Mesothelial cell of epicardium (in vitro differentiated cells): ENCODE results near the gene NFIX. TPM values are rescaled to one million over a fixed set of nuclear protein-coding genes. Genes with fewer than 3 reads are reported as not detected.

Experiments used
- DNase-seq, 2 experiments: peaks; one replicate each; pipeline ENCODE4 v3.0.0; 2021; ENCODE audit warnings: low spot score in 2 of 2; ENCODE audit not compliant: unreplicated experiment in 2 of 2
- H3K27ac Mint-ChIP-seq: 2 replicates; pipeline ENCODE4 v1.8.0; 2021; ENCODE audit warnings: mixed read lengths
- H3K27me3 Mint-ChIP-seq: 2 replicates; pipeline ENCODE4 v1.8.0; 2021; ENCODE audit warnings: low read depth, mixed read lengths
- H3K36me3 Mint-ChIP-seq: 2 replicates; pipeline ENCODE4 v1.8.0; 2021; ENCODE audit warnings: mixed read lengths
- H3K4me1 Mint-ChIP-seq: 2 replicates; pipeline ENCODE4 v1.8.0; 2021; ENCODE audit warnings: mixed read lengths
- H3K4me3 Mint-ChIP-seq: 2 replicates; pipeline ENCODE4 v1.8.0; 2021; ENCODE audit warnings: mild to moderate bottlenecking, moderate library complexity, mixed read lengths
- H3K9me3 Mint-ChIP-seq: 2 replicates; pipeline ENCODE4 v1.8.0; 2021; ENCODE audit warnings: mixed read lengths
- total RNA-seq: library from RNA; stranded (reverse); gene quantifications from 3 replicates; pipeline ENCODE4 v1.2.1, GENCODE V29; 2021
- TF ChIP-seq, protein P1 (sequence below): fragments of 200-600 bp; sonication (generic); IDR thresholded peaks from one replicate; pipeline ENCODE4 v1.5.0; 2021; ENCODE audit warnings: antibody characterized with exemption; ENCODE audit not compliant: unreplicated experiment

Gene NFIX
- total RNA-seq, 1 donor from 2014 or later = 52.4 TPM

DNA sequence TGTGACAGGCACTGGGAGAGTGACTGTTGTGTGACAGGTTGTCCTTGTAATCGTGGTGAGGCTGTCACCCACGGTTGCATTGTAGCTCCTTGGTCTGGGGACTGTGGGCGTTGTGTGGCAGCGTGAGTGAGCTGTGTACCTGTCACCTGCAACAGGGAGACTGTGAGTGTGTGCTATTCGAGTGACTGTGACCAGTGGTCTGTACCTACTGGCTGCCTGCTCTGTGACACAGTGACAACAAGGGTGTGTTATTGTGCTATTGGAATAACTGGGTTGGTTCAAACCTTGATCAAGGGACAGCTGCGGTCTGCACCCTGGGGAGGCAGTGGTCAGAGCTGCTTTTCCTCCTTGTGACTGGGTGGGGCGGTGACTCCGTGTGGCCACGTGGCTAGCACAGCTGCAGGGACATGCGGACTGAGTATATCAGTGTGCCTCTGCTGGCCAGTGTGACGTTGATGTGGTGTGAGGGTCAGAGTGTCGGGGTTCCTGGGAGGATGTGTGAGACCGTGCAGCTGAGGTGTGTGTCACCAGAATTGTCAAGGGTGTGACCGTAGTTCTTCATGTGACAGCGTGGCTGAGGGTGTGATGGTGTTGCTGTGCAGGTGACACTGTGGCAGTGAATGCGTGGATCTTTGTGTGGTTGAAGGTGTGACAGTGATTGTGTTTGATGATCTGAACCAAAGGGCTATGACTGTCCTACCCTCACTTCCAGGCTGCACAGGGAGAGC is 10.1 kb upstream of the NFIX start:
- DNase-seq = no peak
- Mint-ChIP-seq H3K27me3 (peaks cover 32% of the 10 kb centered on the region), H3K27ac (no peak overlapping the region), H3K9me3 (no peaks in the 10 kb centered on the region), H3K36me3 (no peaks in the 10 kb centered on the region), H3K4me1 (no peaks in the 10 kb centered on the region), H3K4me3 (no peak overlapping the region)
- TF ChIP-seq, protein P1, sequence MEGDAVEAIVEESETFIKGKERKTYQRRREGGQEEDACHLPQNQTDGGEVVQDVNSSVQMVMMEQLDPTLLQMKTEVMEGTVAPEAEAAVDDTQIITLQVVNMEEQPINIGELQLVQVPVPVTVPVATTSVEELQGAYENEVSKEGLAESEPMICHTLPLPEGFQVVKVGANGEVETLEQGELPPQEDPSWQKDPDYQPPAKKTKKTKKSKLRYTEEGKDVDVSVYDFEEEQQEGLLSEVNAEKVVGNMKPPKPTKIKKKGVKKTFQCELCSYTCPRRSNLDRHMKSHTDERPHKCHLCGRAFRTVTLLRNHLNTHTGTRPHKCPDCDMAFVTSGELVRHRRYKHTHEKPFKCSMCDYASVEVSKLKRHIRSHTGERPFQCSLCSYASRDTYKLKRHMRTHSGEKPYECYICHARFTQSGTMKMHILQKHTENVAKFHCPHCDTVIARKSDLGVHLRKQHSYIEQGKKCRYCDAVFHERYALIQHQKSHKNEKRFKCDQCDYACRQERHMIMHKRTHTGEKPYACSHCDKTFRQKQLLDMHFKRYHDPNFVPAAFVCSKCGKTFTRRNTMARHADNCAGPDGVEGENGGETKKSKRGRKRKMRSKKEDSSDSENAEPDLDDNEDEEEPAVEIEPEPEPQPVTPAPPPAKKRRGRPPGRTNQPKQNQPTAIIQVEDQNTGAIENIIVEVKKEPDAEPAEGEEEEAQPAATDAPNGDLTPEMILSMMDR = no peak

DNA sequence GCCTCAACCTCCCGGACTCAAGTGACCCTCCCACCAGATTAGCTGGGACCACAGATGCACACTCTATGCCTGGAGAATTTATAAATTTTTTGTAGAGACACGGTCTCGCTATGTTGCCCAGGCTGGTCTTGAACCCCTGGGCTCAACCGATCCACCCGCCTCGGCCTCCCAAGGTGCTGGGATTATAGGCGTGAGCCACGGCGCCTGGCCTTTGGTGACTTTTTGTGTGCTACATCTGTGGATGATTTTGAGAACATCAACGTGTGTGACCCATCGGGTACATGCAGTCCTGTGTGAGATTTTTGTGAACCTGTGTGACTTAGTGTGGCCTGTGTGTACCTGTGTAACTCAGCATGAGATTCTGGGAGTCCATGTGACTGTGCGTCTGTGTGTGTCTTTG is 8.5 kb upstream of the NFIX start:
- H3K27ac Mint-ChIP-seq = no peak overlapping the region
- H3K4me3 Mint-ChIP-seq = no peak overlapping the region

DNA sequence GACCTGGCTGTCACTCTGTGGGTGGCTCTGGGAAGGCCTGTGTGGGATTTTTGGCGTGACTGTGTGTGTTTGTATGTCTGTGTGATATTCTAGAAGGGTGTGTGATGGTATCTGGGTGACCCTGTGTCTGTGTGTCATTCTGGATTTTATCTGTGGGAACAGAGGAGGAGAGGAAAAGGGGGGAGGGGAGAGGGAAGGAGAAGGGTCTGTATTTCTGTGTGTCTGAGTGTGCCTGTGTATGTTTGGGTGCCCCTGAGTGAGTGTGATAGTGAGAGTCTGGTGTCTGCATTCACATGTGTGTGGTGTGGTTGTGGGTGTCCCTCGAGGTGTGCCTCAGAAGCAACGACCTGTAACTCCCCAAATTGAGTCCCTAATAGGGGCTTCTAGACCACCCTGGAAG is 8.1 kb upstream of the NFIX start:
- DNase-seq = no peak
- no peaks in the 10 kb centered on the region for H3K36me3 Mint-ChIP-seq
- H3K9me3 Mint-ChIP-seq = no peaks in the 10 kb centered on the region
- TF ChIP-seq, protein P1 = no peak
- no peaks in the 10 kb centered on the region for H3K4me1 Mint-ChIP-seq
- H3K27me3 Mint-ChIP-seq = peaks cover 45% of the 10 kb centered on the region
- no peak overlapping the region for H3K4me3 Mint-ChIP-seq
- H3K27ac Mint-ChIP-seq = no peak overlapping the region

More for the DNA sequence above, 8.5 kb upstream of the NFIX start:
- TF ChIP-seq, protein P1 = no peak
- H3K4me1 Mint-ChIP-seq = no peaks in the 10 kb centered on the region
- DNase-seq = no peak
- no peaks in the 10 kb centered on the region for H3K9me3 Mint-ChIP-seq
- H3K27me3 Mint-ChIP-seq = peaks cover 40% of the 10 kb centered on the region
- no peaks in the 10 kb centered on the region for H3K36me3 Mint-ChIP-seq

DNA sequence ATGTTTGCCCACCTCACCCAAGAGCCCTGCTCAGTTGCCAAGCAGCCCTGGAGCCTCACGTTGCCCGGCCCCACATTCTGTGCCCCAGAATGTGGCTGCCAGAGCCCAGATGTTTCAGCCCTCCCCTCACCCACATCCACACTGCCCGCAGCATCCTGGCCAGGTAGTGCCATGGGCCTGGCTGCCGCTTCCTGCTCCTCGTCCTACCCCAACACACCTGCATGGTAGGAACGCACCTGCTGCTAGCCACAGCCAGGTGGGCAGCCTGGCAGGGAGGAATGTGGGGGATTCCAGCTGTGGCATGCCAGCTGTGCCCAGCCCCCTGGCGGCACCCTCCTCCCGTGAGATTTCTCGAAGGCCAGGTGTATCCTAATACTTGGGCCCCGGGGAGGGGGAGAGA is 7.5 kb upstream of the NFIX start:
- Mint-ChIP-seq H3K9me3 (no peaks in the 10 kb centered on the region), H3K4me3 (no peak overlapping the region), H3K4me1 (no peaks in the 10 kb centered on the region), H3K27me3 (peaks cover 49% of the 10 kb centered on the region), H3K27ac (no peak overlapping the region), H3K36me3 (no peaks in the 10 kb centered on the region)
- DNase-seq = no peak
- TF ChIP-seq, protein P1 = no peak

DNA sequence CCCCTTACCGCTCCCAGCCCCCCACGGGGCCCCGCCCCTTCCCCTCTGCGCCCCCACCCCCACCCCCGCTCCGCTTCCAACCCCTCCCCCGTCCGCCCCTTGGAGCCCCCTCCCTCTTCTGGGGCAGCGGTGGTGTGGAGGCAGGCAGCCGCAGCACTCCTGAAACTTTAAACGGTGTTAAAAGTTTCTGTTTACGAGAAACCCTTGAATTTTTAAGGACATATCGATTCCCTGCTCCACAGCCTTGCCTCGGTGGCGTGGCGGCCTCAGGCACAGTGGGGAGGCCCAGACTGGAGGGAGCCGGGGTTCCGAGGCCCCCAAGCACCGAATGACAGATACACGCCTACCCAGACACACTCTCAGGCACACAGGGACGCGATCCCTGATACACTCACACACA is 4.8 kb upstream of the NFIX start:
- Mint-ChIP-seq H3K4me3 (no peak overlapping the region), H3K36me3 (no peaks in the 10 kb centered on the region), H3K4me1 (peaks cover 6% of the 10 kb centered on the region)

More for the DNA sequence above, 4.8 kb upstream of the NFIX start:
- H3K9me3 Mint-ChIP-seq = no peaks in the 10 kb centered on the region
- H3K27ac Mint-ChIP-seq = peak overlapping the region; percentile 27
- H3K27me3 Mint-ChIP-seq = peaks cover 65% of the 10 kb centered on the region
- TF ChIP-seq, protein P1 = no peak
- no peak for DNase-seq
